ENCODE data around the gene CD93.

DNA sequence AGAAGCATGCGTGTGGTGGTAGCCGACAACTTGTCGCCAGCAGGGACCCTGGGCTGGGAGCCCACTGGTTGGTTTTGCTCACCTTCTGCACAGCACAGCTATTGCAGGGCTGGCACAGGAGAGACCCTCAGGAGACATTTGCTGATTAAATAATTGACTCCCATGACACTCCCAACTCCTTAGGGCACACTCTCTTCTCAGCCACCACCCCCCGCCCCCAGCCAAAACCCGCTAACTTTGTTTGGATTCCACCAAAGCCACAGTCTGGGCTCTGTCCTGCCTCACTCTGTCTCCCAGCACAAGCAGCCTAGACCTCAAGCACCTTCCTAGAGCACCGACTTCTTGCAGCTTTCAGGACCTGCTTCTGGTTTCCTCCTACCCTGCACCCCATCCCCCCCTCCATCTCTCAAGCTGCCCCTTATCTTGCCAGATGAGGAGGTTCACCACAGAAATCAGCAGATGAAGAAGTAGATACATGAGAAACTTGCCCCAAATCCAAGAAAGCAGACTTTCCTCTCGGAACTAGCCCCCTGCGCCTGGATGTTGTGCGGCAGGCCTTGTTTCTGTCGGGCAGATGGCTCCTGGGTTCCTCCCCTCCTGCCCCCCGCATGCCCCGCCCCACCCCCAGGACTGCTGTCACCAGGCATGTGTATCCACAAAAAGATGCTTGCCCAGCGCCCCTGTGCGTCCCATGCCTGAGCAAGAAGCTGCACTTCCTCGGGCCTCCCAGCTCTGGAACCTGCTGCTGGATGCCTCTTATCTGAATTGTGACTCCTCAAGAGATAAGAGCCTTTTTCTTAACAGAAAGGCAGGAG, 35.0 kb upstream of the CD93 start:
- TF ChIP-seq, protein P1, sequence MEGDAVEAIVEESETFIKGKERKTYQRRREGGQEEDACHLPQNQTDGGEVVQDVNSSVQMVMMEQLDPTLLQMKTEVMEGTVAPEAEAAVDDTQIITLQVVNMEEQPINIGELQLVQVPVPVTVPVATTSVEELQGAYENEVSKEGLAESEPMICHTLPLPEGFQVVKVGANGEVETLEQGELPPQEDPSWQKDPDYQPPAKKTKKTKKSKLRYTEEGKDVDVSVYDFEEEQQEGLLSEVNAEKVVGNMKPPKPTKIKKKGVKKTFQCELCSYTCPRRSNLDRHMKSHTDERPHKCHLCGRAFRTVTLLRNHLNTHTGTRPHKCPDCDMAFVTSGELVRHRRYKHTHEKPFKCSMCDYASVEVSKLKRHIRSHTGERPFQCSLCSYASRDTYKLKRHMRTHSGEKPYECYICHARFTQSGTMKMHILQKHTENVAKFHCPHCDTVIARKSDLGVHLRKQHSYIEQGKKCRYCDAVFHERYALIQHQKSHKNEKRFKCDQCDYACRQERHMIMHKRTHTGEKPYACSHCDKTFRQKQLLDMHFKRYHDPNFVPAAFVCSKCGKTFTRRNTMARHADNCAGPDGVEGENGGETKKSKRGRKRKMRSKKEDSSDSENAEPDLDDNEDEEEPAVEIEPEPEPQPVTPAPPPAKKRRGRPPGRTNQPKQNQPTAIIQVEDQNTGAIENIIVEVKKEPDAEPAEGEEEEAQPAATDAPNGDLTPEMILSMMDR (IDR thresholded peaks at IDR 0.05; ENCODE audit: low read depth, low read length) = no peak
- TF ChIP-seq EZH2phosphoT487 (IDR thresholded peaks at IDR 0.05; ENCODE audit: low read depth) = no peak

All from OCI-LY3 (cell line).